ENCODE results near the gene CMYA5. TPM values are rescaled to one million over a fixed set of nuclear protein-coding genes. Genes with fewer than 3 reads are reported as not detected.

Gene CMYA5
- total and polyA plus RNA-seq, 2 experiments from 2014 or later, result 19.8 to 87.2 TPM

- H3K27me3 ChIP-seq, result no peaks in the 10 kb centered on the region
- H3K9me3 ChIP-seq (ENCODE audit: low read depth), result no peaks in the 10 kb centered on the region
- no peak overlapping the region for H3K27ac ChIP-seq
- no peak overlapping the region for H3K4me3 ChIP-seq
- no peak for DNase-seq (ENCODE audit: low read depth in 1 of 2, low spot score in 1 of 2)
- H3K4me1 ChIP-seq (ENCODE audit: low read depth), result no peaks in the 10 kb centered on the region
- TF ChIP-seq CTCF (IDR thresholded peaks at IDR 0.05; ENCODE audit: low read depth, low read length), result no peak
- H3K36me3 ChIP-seq, result peaks cover 26% of the 10 kb centered on the region
These were observed 54.4 kb downstream of the CMYA5 start for GRCh38 chr5:79743846-79744605.

- DNase-seq (ENCODE audit: low read depth in 1 of 2, low spot score in 1 of 2), result no peak
- no peaks in the 10 kb centered on the region for H3K9me3 ChIP-seq (ENCODE audit: low read depth)
- H3K27me3 ChIP-seq, result no peaks in the 10 kb centered on the region
- no peak for TF ChIP-seq CTCF (IDR thresholded peaks at IDR 0.05; ENCODE audit: low read depth, low read length)
- H3K27ac ChIP-seq, result no peak overlapping the region
- H3K4me3 ChIP-seq, result no peak overlapping the region
- H3K36me3 ChIP-seq, result peaks cover 34% of the 10 kb centered on the region
- no peaks in the 10 kb centered on the region for H3K4me1 ChIP-seq (ENCODE audit: low read depth)
These were observed 55.6 kb downstream of the CMYA5 start for GRCh38 chr5:79745255-79745654.

- no peak for TF ChIP-seq CTCF (IDR thresholded peaks at IDR 0.05; ENCODE audit: low read depth, low read length)
- no peaks in the 10 kb centered on the region for H3K4me1 ChIP-seq (ENCODE audit: low read depth)
- H3K36me3 ChIP-seq, result peaks cover 35% of the 10 kb centered on the region
- no peak overlapping the region for H3K4me3 ChIP-seq
- no peak overlapping the region for H3K27ac ChIP-seq
- H3K27me3 ChIP-seq, result no peaks in the 10 kb centered on the region
- no peak for DNase-seq (ENCODE audit: low read depth in 1 of 2, low spot score in 1 of 2)
- no peaks in the 10 kb centered on the region for H3K9me3 ChIP-seq (ENCODE audit: low read depth)
These were observed 57.3 kb downstream of the CMYA5 start for GRCh38 chr5:79746642-79747569.

GRCh38 chr5:79750611-79751510 is 61.2 kb downstream of the CMYA5 start:
- TF ChIP-seq CTCF (IDR thresholded peaks at IDR 0.05; ENCODE audit: low read depth, low read length), result no peak
- DNase-seq (ENCODE audit: low read depth in 1 of 2, low spot score in 1 of 2), result no peak
- Histone ChIP-seq H3K27ac (peak overlapping the region; percentile 5), H3K4me1 (ENCODE audit: low read depth) (no peaks in the 10 kb centered on the region), H3K27me3 (no peaks in the 10 kb centered on the region), H3K4me3 (no peak overlapping the region), H3K9me3 (ENCODE audit: low read depth) (no peaks in the 10 kb centered on the region), H3K36me3 (peaks cover 42% of the 10 kb centered on the region)

- no peak overlapping the region for H3K27ac ChIP-seq
- H3K36me3 ChIP-seq, result peaks cover 48% of the 10 kb centered on the region
- TF ChIP-seq CTCF (IDR thresholded peaks at IDR 0.05; ENCODE audit: low read depth, low read length), result no peak
- no peaks in the 10 kb centered on the region for H3K4me1 ChIP-seq (ENCODE audit: low read depth)
- no peak for DNase-seq (ENCODE audit: low read depth in 1 of 2, low spot score in 1 of 2)
- no peaks in the 10 kb centered on the region for H3K27me3 ChIP-seq
- H3K9me3 ChIP-seq (ENCODE audit: low read depth), result no peaks in the 10 kb centered on the region
- H3K4me3 ChIP-seq, result no peak overlapping the region
These were observed 63.5 kb downstream of the CMYA5 start for GRCh38 chr5:79753092-79753491.
